Measurements from ENCODE around the gene COL4A4. TPM values are rescaled to one million over a fixed set of nuclear protein-coding genes. Genes with fewer than 3 reads are reported as not detected.

The COL4A4 gene
- total and polyA plus RNA-seq, 2 experiments from 2014 or later: 1.3 to 3.1 TPM

DNA sequence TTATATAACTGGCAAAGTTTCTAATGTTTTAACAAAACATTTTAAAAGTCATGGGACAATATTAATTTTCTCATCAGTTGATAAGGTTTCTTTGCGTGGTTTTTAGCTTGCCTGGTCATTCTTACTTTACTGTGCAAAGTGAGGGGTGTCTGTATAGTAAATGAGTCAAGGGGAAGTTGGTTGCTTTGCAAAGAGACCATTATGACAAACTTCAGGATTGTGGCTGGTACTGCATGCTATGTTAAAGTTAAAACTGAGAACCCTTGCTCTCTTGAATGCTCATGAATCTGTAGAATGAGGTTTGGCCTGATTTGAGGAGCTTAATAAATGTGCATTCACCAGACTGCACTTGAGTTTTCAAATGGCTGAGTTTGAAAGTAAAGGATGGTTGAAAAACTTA is 47.0 kb downstream of the COL4A4 start (continued):
- TF ChIP-seq, protein P1, sequence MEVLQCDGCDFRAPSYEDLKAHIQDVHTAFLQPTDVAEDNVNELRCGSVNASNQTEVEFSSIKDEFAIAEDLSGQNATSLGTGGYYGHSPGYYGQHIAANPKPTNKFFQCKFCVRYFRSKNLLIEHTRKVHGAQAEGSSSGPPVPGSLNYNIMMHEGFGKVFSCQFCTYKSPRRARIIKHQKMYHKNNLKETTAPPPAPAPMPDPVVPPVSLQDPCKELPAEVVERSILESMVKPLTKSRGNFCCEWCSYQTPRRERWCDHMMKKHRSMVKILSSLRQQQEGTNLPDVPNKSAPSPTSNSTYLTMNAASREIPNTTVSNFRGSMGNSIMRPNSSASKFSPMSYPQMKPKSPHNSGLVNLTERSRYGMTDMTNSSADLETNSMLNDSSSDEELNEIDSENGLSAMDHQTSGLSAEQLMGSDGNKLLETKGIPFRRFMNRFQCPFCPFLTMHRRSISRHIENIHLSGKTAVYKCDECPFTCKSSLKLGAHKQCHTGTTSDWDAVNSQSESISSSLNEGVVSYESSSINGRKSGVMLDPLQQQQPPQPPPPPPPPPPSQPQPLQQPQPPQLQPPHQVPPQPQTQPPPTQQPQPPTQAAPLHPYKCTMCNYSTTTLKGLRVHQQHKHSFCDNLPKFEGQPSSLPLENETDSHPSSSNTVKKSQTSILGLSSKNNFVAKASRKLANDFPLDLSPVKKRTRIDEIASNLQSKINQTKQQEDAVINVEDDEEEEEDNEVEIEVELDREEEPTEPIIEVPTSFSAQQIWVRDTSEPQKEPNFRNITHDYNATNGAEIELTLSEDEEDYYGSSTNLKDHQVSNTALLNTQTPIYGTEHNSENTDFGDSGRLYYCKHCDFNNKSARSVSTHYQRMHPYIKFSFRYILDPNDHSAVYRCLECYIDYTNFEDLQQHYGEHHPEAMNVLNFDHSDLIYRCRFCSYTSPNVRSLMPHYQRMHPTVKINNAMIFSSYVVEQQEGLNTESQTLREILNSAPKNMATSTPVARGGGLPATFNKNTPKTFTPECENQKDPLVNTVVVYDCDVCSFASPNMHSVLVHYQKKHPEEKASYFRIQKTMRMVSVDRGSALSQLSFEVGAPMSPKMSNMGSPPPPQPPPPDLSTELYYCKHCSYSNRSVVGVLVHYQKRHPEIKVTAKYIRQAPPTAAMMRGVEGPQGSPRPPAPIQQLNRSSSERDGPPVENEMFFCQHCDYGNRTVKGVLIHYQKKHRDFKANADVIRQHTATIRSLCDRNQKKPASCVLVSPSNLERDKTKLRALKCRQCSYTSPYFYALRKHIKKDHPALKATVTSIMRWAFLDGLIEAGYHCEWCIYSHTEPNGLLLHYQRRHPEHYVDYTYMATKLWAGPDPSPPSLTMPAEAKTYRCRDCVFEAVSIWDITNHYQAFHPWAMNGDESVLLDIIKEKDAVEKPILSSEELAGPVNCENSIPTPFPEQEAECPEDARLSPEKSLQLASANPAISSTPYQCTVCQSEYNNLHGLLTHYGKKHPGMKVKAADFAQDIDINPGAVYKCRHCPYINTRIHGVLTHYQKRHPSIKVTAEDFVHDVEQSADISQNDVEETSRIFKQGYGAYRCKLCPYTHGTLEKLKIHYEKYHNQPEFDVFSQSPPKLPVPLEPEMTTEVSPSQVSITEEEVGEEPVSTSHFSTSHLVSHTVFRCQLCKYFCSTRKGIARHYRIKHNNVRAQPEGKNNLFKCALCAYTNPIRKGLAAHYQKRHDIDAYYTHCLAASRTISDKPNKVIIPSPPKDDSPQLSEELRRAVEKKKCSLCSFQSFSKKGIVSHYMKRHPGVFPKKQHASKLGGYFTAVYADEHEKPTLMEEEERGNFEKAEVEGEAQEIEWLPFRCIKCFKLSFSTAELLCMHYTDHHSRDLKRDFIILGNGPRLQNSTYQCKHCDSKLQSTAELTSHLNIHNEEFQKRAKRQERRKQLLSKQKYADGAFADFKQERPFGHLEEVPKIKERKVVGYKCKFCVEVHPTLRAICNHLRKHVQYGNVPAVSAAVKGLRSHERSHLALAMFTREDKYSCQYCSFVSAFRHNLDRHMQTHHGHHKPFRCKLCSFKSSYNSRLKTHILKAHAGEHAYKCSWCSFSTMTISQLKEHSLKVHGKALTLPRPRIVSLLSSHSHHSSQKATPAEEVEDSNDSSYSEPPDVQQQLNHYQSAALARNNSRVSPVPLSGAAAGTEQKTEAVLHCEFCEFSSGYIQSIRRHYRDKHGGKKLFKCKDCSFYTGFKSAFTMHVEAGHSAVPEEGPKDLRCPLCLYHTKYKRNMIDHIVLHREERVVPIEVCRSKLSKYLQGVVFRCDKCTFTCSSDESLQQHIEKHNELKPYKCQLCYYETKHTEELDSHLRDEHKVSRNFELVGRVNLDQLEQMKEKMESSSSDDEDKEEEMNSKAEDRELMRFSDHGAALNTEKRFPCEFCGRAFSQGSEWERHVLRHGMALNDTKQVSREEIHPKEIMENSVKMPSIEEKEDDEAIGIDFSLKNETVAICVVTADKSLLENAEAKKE (CRISPR knock-in tag; IDR thresholded peaks at IDR 0.05): no peak

DNA sequence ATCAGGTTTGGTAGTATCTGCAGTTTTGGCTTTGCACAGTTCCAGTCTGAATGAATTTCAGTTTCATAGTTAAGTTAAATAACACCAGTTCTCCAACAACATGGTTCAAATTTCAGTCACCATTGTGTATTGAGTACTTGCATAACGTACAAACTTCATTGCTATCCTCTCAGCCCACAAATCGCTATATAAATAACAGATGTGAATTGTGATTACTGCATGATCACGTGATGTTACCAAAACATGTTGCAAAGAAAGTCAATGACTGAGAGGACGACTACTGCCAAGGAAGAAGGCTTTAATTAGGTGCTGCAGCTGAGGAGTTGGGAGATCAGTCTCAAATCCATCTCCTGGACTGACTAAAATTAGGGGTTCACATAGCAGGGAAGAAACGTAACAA is 48.2 kb downstream of the COL4A4 start:
- ATAC-seq (no peak), DNase-seq (ENCODE audit: low spot score) (no peak)
- Histone ChIP-seq H3K4me2 (no peak overlapping the region), H4K20me1 (replicated peaks; ENCODE audit: insufficient read depth) (no peaks in the 10 kb centered on the region), H3F3A (replicated peaks; ENCODE audit: low read depth) (no peaks in the 10 kb centered on the region), H2AFZ (no peak overlapping the region), H3K4me1 (ENCODE audit: insufficient read depth) (no peaks in the 10 kb centered on the region), H3K27ac (ENCODE audit: low read depth) (no peak overlapping the region), H3K79me2 (replicated peaks; ENCODE audit: insufficient read depth) (no peaks in the 10 kb centered on the region), H3K27me3 (ENCODE audit: insufficient read depth) (no peaks in the 10 kb centered on the region), H3K36me3 (ENCODE audit: insufficient read depth) (no peaks in the 10 kb centered on the region), H3K4me3 (no peak overlapping the region), H3K9me2 (ENCODE audit: insufficient read depth) (no peaks in the 10 kb centered on the region)
- no peaks in the 10 kb centered on the region for H3K36me3 Mint-ChIP-seq (ENCODE audit: low read depth)
- no peaks in the 10 kb centered on the region for H3K4me1 Mint-ChIP-seq
- no peak overlapping the region for H3K4me3 Mint-ChIP-seq
- peaks cover 2% of the 10 kb centered on the region for H3K27me3 Mint-ChIP-seq (ENCODE audit: insufficient read depth, low read depth, poor library complexity)
- no peaks in the 10 kb centered on the region for H3K9me3 Mint-ChIP-seq
- no peak overlapping the region for H3K27ac Mint-ChIP-seq
- TF ChIP-seq JUNB (IDR thresholded peaks at IDR 0.05; ENCODE audit: unreplicated experiment): no peak
- TF ChIP-seq NANOG (IDR thresholded peaks at IDR 0.05; ENCODE audit: borderline replicate concordance): no peak
- TF ChIP-seq EZH2phosphoT487 (IDR thresholded peaks at IDR 0.05; ENCODE audit: unreplicated experiment): no peak
- no peak for TF ChIP-seq EZH2 (IDR thresholded peaks at IDR 0.05; ENCODE audit: low read depth, unreplicated experiment)
- TF ChIP-seq, protein P2, sequence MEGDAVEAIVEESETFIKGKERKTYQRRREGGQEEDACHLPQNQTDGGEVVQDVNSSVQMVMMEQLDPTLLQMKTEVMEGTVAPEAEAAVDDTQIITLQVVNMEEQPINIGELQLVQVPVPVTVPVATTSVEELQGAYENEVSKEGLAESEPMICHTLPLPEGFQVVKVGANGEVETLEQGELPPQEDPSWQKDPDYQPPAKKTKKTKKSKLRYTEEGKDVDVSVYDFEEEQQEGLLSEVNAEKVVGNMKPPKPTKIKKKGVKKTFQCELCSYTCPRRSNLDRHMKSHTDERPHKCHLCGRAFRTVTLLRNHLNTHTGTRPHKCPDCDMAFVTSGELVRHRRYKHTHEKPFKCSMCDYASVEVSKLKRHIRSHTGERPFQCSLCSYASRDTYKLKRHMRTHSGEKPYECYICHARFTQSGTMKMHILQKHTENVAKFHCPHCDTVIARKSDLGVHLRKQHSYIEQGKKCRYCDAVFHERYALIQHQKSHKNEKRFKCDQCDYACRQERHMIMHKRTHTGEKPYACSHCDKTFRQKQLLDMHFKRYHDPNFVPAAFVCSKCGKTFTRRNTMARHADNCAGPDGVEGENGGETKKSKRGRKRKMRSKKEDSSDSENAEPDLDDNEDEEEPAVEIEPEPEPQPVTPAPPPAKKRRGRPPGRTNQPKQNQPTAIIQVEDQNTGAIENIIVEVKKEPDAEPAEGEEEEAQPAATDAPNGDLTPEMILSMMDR (conservative IDR thresholded peaks at IDR 0.05; ENCODE audit: low read depth in 2 of 2): no peak
- TF ChIP-seq ZNF114 (CRISPR knock-in tag; IDR thresholded peaks at IDR 0.05): no peak
- no peak for TF ChIP-seq ZNF331 (CRISPR knock-in tag; IDR thresholded peaks at IDR 0.05; ENCODE audit: low read depth)
- no peak for TF ChIP-seq CREB1 (CRISPR knock-in tag; IDR thresholded peaks at IDR 0.05; ENCODE audit: low read depth)
- no peak for TF ChIP-seq POLR2AphosphoS5 (IDR thresholded peaks at IDR 0.05; ENCODE audit: low read depth)
- TF ChIP-seq, protein P3, sequence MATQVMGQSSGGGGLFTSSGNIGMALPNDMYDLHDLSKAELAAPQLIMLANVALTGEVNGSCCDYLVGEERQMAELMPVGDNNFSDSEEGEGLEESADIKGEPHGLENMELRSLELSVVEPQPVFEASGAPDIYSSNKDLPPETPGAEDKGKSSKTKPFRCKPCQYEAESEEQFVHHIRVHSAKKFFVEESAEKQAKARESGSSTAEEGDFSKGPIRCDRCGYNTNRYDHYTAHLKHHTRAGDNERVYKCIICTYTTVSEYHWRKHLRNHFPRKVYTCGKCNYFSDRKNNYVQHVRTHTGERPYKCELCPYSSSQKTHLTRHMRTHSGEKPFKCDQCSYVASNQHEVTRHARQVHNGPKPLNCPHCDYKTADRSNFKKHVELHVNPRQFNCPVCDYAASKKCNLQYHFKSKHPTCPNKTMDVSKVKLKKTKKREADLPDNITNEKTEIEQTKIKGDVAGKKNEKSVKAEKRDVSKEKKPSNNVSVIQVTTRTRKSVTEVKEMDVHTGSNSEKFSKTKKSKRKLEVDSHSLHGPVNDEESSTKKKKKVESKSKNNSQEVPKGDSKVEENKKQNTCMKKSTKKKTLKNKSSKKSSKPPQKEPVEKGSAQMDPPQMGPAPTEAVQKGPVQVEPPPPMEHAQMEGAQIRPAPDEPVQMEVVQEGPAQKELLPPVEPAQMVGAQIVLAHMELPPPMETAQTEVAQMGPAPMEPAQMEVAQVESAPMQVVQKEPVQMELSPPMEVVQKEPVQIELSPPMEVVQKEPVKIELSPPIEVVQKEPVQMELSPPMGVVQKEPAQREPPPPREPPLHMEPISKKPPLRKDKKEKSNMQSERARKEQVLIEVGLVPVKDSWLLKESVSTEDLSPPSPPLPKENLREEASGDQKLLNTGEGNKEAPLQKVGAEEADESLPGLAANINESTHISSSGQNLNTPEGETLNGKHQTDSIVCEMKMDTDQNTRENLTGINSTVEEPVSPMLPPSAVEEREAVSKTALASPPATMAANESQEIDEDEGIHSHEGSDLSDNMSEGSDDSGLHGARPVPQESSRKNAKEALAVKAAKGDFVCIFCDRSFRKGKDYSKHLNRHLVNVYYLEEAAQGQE (IDR thresholded peaks at IDR 0.05; ENCODE audit: unreplicated experiment): no peak
